ENCODE results near the gene ITGA1.

DNA sequence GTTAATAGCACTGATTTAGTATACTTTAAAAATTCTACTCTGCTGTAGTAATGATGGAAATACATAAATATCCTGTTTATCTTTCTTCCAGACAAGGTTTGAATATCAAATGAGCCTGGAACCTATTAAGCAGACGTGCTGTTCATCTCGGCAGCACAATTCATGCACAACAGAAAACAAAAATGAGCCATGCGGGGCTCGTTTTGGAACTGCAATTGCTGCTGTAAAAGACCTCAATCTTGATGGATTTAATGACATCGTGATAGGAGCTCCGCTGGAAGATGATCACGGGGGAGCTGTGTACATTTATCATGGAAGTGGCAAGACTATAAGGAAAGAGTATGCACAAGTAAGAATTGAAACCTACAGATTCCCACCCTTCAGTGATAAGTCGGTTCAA lies 122.4 kb downstream of the ITGA1 start:
- TF ChIP-seq, protein P1, sequence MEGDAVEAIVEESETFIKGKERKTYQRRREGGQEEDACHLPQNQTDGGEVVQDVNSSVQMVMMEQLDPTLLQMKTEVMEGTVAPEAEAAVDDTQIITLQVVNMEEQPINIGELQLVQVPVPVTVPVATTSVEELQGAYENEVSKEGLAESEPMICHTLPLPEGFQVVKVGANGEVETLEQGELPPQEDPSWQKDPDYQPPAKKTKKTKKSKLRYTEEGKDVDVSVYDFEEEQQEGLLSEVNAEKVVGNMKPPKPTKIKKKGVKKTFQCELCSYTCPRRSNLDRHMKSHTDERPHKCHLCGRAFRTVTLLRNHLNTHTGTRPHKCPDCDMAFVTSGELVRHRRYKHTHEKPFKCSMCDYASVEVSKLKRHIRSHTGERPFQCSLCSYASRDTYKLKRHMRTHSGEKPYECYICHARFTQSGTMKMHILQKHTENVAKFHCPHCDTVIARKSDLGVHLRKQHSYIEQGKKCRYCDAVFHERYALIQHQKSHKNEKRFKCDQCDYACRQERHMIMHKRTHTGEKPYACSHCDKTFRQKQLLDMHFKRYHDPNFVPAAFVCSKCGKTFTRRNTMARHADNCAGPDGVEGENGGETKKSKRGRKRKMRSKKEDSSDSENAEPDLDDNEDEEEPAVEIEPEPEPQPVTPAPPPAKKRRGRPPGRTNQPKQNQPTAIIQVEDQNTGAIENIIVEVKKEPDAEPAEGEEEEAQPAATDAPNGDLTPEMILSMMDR (CRISPR knock-in tag; IDR thresholded peaks at IDR 0.05) = no peak
- TF ChIP-seq FOXP1 (IDR thresholded peaks at IDR 0.05) (no peak), FOXP1 (CRISPR knock-in tag; IDR thresholded peaks at IDR 0.05) (no peak), PHF20 (CRISPR knock-in tag; IDR thresholded peaks at IDR 0.05) (no peak), CEBPB (IDR thresholded peaks at IDR 0.05; ENCODE audit: borderline replicate concordance, low read depth, low read length) (no peak)
- TF ChIP-seq, protein P2, sequence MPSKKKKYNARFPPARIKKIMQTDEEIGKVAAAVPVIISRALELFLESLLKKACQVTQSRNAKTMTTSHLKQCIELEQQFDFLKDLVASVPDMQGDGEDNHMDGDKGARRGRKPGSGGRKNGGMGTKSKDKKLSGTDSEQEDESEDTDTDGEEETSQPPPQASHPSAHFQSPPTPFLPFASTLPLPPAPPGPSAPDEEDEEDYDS (CRISPR knock-in tag; IDR thresholded peaks at IDR 0.05) = no peak
- TF ChIP-seq, protein P3, sequence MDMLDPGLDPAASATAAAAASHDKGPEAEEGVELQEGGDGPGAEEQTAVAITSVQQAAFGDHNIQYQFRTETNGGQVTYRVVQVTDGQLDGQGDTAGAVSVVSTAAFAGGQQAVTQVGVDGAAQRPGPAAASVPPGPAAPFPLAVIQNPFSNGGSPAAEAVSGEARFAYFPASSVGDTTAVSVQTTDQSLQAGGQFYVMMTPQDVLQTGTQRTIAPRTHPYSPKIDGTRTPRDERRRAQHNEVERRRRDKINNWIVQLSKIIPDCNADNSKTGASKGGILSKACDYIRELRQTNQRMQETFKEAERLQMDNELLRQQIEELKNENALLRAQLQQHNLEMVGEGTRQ (IDR thresholded peaks at IDR 0.05; ENCODE audit: low read depth, low read length) = no peak
- TF ChIP-seq, protein P3 (CRISPR knock-in tag; IDR thresholded peaks at IDR 0.05; ENCODE audit: borderline replicate concordance) = no peak

Data from HepG2 (cell line).